GM12878 (cell line): ENCODE measurements around the gene OLR1.

Source experiments
- BACH1 ChIP-seq: fragments of 450-650 bp; IDR thresholded peaks from 2 replicates; pipeline ENCODE4 v1.6.1; 2017; ENCODE audit warnings: mild to moderate bottlenecking, borderline replicate concordance
- NR2F1 ChIP-seq: fragments of 450-650 bp; conservative IDR thresholded peaks from 2 replicates; pipeline ENCODE4 v1.6.1; 2017; ENCODE audit warnings: mild to moderate bottlenecking
- ZZZ3 ChIP-seq: IDR thresholded peaks from 2 replicates; pipeline ENCODE4 v1.6.1; 2011; ENCODE audit warnings: low read depth; ENCODE audit not compliant: control insufficient read depth, insufficient read length
- TF ChIP-seq, protein P1 (sequence below), 3 experiments: IDR thresholded peaks in 2 of 3; conservative IDR thresholded peaks in 1 of 3; 2 replicates each; pipeline ENCODE4 v1.5.1; 2011; ENCODE audit warnings: low read depth in 3 of 3, low read length in 3 of 3, mild to moderate bottlenecking in 3 of 3, control low read depth in 2 of 3, moderate library complexity in 2 of 3, inconsistent platforms in 1 of 3, mixed read lengths in 1 of 3; ENCODE audit not compliant: control insufficient read depth in 2 of 3, insufficient read depth in 1 of 3; ENCODE audit errors: extremely low read depth in 1 of 3

DNA sequence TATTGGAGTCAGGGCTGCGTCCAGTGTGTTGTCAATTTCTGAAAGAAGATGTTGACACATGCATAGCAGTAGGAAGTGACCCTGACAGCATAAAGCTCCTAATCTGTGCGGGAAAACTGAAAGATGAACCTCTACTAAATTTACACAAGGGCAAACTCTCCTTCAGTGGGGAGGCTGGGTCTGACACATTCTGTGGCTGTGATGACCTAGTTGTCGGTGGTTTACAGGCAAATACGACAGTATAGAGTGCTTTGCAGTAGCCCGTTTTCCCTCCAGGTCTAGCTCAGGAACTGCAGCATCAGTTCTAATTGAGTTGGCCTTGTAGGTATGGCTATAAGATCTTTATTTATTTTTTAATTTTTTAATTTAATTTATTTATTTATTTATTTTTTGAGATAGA is 25.9 kb upstream of the OLR1 start:
- TF ChIP-seq ZZZ3 (no peak), NR2F1 (no peak), BACH1 (no peak)
- TF ChIP-seq, protein P1, sequence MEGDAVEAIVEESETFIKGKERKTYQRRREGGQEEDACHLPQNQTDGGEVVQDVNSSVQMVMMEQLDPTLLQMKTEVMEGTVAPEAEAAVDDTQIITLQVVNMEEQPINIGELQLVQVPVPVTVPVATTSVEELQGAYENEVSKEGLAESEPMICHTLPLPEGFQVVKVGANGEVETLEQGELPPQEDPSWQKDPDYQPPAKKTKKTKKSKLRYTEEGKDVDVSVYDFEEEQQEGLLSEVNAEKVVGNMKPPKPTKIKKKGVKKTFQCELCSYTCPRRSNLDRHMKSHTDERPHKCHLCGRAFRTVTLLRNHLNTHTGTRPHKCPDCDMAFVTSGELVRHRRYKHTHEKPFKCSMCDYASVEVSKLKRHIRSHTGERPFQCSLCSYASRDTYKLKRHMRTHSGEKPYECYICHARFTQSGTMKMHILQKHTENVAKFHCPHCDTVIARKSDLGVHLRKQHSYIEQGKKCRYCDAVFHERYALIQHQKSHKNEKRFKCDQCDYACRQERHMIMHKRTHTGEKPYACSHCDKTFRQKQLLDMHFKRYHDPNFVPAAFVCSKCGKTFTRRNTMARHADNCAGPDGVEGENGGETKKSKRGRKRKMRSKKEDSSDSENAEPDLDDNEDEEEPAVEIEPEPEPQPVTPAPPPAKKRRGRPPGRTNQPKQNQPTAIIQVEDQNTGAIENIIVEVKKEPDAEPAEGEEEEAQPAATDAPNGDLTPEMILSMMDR (IDR thresholded peaks at IDR 0.05 in 2 of 3, conservative IDR thresholded peaks at IDR 0.05 in 1 of 3; ENCODE audit: control insufficient read depth in 2 of 3, extremely low read depth in 1 of 3, insufficient read depth in 1 of 3, low read depth in 3 of 3, low read length in 3 of 3), result no peak
